Loucy (cell line): ENCODE measurements around the gene FARS2.
"Not testable (repeated sequence)": the region's sequence is repeated elsewhere in the genome, so short reads cannot be mapped to it uniquely, and the experiment has no call there.

Source experiments
- H2AFZ ChIP-seq: fragments of 200-600 bp; sonication (generic); 2 replicates; pipeline ENCODE4 v1.6.0; 2016; ENCODE audit warnings: antibody characterized with exemption, mild to moderate bottlenecking, low read length, moderate library complexity
- H3F3A ChIP-seq: fragments of 200-600 bp; 2 replicates; pipeline ENCODE4 v1.6.0; 2016; ENCODE audit warnings: antibody characterized with exemption, low read depth, mild to moderate bottlenecking
- H3K27me3 ChIP-seq: fragments of 200-600 bp; sonication (generic); 2 replicates; pipeline ENCODE4 v1.6.1; 2014; ENCODE audit warnings: low read length, mild to moderate bottlenecking; ENCODE audit not compliant: insufficient read depth, poor library complexity, severe bottlenecking
- H3K36me3 ChIP-seq: fragments of 200-600 bp; sonication (generic); 2 replicates; pipeline ENCODE4 v1.6.1; 2016; ENCODE audit warnings: low read length; ENCODE audit not compliant: insufficient read depth
- H3K4me1 ChIP-seq: fragments of 200-600 bp; sonication (generic); 2 replicates; pipeline ENCODE4 v1.5.1; 2014; ENCODE audit warnings: low read length, mild to moderate bottlenecking; ENCODE audit not compliant: insufficient read depth, poor library complexity, severe bottlenecking
- H3K4me2 ChIP-seq: fragments of 200-600 bp; sonication (generic); 2 replicates; pipeline ENCODE4 v1.6.0; 2014; ENCODE audit warnings: antibody characterized with exemption, low read length, low read depth, mild to moderate bottlenecking; ENCODE audit not compliant: poor library complexity, severe bottlenecking
- H3K4me3 ChIP-seq: fragments of 200-600 bp; sonication (generic); 2 replicates; pipeline ENCODE4 v1.5.1; 2014; ENCODE audit warnings: low read length, mild to moderate bottlenecking, mixed read lengths; ENCODE audit not compliant: poor library complexity, severe bottlenecking
- H3K79me2 ChIP-seq: fragments of 200-600 bp; sonication (generic); 2 replicates; pipeline ENCODE4 v1.6.1; 2014; ENCODE audit warnings: low read length; ENCODE audit not compliant: insufficient read depth
- H3K9ac ChIP-seq: fragments of 200-600 bp; sonication (generic); 2 replicates; pipeline ENCODE4 v1.6.0; 2014; ENCODE audit warnings: mild to moderate bottlenecking, low read depth, low read length, moderate library complexity; ENCODE audit not compliant: poor library complexity, severe bottlenecking
- H3K9me2 ChIP-seq: fragments of 200-600 bp; sonication (generic); replicated peaks from 2 replicates; pipeline ENCODE4 v1.6.1; 2016; ENCODE audit warnings: low read depth, low read length, mixed read lengths
- H3K9me3 ChIP-seq: fragments of 200-600 bp; sonication (generic); 2 replicates; pipeline ENCODE4 v1.6.1; 2014; ENCODE audit warnings: mild to moderate bottlenecking, antibody characterized with exemption, low read length, low read depth; ENCODE audit not compliant: insufficient read depth
- H4K20me1 ChIP-seq: fragments of 200-600 bp; sonication (generic); 2 replicates; pipeline ENCODE4 v1.6.0; 2014; ENCODE audit warnings: antibody characterized with exemption, low read length, mild to moderate bottlenecking; ENCODE audit not compliant: insufficient read depth, poor library complexity, severe bottlenecking
- CTCF ChIP-seq: fragments of 200-600 bp; sonication (generic); conservative IDR thresholded peaks from 2 replicates; pipeline ENCODE4 v1.5.1; 2014; ENCODE audit warnings: mild to moderate bottlenecking, antibody characterized with exemption, low read length
- EZH2phosphoT487 ChIP-seq: fragments of 200-600 bp; IDR thresholded peaks from 2 replicates; pipeline ENCODE4 v1.6.1; 2018; ENCODE audit warnings: antibody characterized with exemption, mild to moderate bottlenecking, moderate library complexity, borderline replicate concordance

FARS2 gene

GRCh38 chr6:5563086-5563485, 301.8 kb downstream of the FARS2 start:
- no peak overlapping the region for H3K4me3 ChIP-seq
- H3K9me3 ChIP-seq, result 0 out of 2 replicates have a peak, but pooled peaks cover 3% of the 10 kb centered on the region
- H3K9me2 ChIP-seq, result no peaks in the 10 kb centered on the region
- H3K79me2 ChIP-seq, result no peaks in the 10 kb centered on the region
- no peaks in the 10 kb centered on the region for H3F3A ChIP-seq
- H2AFZ ChIP-seq, result no peak overlapping the region
- H3K36me3 ChIP-seq, result no peaks in the 10 kb centered on the region
- TF ChIP-seq EZH2phosphoT487 (no peak), CTCF (no peak)
- H3K27me3 ChIP-seq, result no peaks in the 10 kb centered on the region
- no peak overlapping the region for H3K9ac ChIP-seq
- H3K4me2 ChIP-seq, result no peak overlapping the region
- peaks cover 11% of the 10 kb centered on the region for H3K4me1 ChIP-seq
- H4K20me1 ChIP-seq, result no peaks in the 10 kb centered on the region

GRCh38 chr6:5564746-5565145, 303.4 kb downstream of the FARS2 start:
- not testable (repeated sequence) for H2AFZ ChIP-seq, H3K9ac ChIP-seq, H3K79me2 ChIP-seq, H3K27me3 ChIP-seq, H3K4me3 ChIP-seq, H3K9me2 ChIP-seq, H3K4me2 ChIP-seq, H3F3A ChIP-seq, H3K9me3 ChIP-seq, H3K36me3 ChIP-seq, H4K20me1 ChIP-seq
- H3K4me1 ChIP-seq, result peaks cover 11% of the 10 kb centered on the region

GRCh38 chr6:5565971-5566370, 304.7 kb downstream of the FARS2 start:
- Histone ChIP-seq H3K4me1 (peaks cover 11% of the 10 kb centered on the region), H4K20me1 (no peaks in the 10 kb centered on the region), H3K9me2 (no peaks in the 10 kb centered on the region), H3K27me3 (no peaks in the 10 kb centered on the region), H3F3A (no peaks in the 10 kb centered on the region), H3K36me3 (no peaks in the 10 kb centered on the region), H3K4me3 (no peak overlapping the region), H3K9ac (no peak overlapping the region), H2AFZ (no peak overlapping the region), H3K79me2 (no peaks in the 10 kb centered on the region), H3K4me2 (no peak overlapping the region), H3K9me3 (0 out of 2 replicates have a peak, but pooled peaks cover 3% of the 10 kb centered on the region)
- TF ChIP-seq CTCF, result no peak
- TF ChIP-seq EZH2phosphoT487, result no peak

- no peak overlapping the region for H3K9ac ChIP-seq
Measured at GRCh38 chr6:5566718-5567117, 305.4 kb downstream of the FARS2 start.

More at GRCh38 chr6:5566718-5567117, 305.4 kb downstream of the FARS2 start:
- no peak for TF ChIP-seq EZH2phosphoT487
- Histone ChIP-seq H3K4me2 (no peak overlapping the region), H3F3A (no peaks in the 10 kb centered on the region), H3K9me3 (0 out of 2 replicates have a peak, but pooled peaks cover 3% of the 10 kb centered on the region), H3K79me2 (no peaks in the 10 kb centered on the region), H4K20me1 (no peaks in the 10 kb centered on the region), H3K27me3 (no peaks in the 10 kb centered on the region), H3K36me3 (no peaks in the 10 kb centered on the region), H3K9me2 (no peaks in the 10 kb centered on the region), H3K4me3 (no peak overlapping the region), H3K4me1 (peaks cover 11% of the 10 kb centered on the region), H2AFZ (no peak overlapping the region)
